GM18511 (cell line): Measurements from ENCODE around the gene GRM4.

ENCODE experiments used
- ATAC-seq: cut with Tn5 transposase; IDR thresholded peaks from one replicate; pipeline ENCODE4 v1.9.1; 2021; ENCODE audit warnings: mild to moderate bottlenecking, moderate library complexity; ENCODE audit not compliant: unreplicated experiment

Gene GRM4

DNA sequence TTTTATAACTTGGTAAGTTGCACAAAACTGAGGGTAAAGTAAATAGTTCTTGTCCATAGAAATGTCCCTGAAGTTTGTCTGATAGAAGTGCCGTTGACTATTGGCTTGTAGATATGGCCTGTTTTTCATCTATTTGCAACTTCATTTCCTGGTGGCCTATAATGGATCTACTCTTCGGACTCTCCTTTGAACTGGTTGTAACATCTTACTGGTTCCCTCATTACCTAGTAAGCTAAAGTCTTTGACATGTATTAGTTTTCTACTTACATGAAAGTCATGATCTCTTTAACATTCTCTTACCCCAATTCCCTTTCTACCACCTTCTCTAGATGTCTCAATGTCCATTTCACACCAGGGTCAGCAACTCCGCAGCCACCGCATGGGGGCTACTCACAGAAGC is 146.3 kb downstream of the GRM4 start:
- no peak for ATAC-seq

DNA sequence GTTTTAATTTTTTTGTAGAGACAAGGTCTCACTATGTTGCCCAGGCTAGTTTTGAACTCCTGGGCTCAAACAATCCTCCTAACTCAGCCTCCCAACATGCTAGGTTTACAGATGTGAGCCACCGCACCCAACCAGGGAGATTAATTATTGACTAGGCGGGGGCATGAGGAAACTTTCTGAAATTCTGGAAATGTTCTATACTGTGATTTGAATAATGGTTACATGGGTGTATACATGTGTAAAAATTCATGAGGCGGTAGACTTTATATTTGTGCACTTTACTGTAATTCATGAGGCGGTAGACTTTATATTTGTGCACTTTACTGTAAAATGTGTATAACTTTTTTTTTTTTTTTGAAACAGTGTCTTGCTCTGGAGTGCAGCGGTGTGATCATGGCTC is 147.2 kb downstream of the GRM4 start:
- no peak for ATAC-seq

DNA sequence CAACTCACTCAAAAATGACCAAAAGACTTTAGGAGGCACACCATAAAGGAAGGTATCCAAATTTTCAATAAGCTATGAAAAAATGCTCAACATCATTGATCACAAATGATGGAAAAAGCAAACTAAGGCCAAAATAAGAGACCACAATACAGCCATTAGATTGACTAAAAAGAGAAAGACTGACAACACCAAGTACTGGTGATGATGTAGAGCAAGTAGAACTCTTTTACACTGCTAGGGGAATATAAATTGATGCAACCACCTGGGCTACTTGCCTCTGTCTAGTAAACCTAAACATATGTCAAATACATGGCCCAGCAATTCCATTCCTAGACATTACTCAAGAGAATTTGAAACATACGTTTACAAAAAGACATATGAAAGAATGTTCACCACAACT is 148.6 kb downstream of the GRM4 start:
- no peak for ATAC-seq

DNA sequence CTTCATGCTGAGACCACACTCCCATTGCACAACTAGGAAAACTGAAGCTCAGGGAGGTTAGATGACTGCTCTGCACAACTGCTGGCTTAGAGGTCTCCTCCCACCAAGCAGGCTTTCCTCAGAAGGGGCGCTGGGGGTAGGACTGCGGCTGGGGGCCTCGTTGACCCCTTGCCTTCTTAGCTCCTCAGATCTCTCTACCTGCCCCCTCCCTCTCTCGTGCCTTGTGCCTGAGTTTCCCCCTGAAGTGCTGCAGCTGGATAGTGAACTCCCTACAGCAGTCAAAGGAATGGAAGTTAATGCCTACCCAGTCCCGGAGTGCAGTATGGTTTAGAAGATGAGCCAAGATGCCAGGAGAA is 149.8 kb downstream of the GRM4 start:
- no peak for ATAC-seq

DNA sequence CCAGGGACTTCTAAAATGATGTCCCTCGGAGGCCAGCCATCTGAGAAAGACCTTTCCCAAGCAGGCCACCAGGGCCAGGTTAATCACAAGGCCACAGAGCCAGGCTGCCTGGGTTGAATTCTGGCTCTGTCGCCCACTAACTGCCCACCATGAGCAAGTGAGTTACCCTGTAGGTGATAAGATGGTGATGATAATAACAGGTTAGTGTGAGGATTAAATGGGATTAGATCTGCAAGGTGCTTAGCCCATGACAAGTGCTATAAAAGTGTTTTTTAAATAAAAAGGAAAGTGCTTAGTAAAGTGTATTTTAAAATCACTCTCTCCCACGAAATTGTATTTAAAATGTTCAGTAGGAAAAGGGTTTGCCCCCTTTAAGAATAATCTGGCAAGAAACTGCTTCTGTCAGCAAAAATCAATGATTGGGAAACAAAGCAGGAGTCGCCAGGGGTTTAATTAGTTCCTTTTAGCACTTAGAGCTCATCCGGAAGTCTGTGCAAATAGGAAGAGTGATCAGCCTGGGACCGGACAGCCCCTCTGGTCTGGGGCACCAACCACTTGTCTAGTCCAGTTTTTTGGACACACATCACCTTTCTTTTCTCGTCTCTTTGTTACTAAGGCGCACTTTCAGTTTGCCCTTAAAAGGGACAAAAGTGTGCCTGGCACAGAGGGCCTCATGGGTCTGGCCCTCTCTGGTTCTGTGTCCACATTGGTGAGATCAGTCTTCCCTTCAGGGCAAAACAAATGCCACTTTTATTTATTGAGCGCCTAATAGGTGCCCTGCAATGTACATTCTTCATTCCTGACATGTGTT is 150.4 kb downstream of the GRM4 start:
- ATAC-seq, result no peak

DNA sequence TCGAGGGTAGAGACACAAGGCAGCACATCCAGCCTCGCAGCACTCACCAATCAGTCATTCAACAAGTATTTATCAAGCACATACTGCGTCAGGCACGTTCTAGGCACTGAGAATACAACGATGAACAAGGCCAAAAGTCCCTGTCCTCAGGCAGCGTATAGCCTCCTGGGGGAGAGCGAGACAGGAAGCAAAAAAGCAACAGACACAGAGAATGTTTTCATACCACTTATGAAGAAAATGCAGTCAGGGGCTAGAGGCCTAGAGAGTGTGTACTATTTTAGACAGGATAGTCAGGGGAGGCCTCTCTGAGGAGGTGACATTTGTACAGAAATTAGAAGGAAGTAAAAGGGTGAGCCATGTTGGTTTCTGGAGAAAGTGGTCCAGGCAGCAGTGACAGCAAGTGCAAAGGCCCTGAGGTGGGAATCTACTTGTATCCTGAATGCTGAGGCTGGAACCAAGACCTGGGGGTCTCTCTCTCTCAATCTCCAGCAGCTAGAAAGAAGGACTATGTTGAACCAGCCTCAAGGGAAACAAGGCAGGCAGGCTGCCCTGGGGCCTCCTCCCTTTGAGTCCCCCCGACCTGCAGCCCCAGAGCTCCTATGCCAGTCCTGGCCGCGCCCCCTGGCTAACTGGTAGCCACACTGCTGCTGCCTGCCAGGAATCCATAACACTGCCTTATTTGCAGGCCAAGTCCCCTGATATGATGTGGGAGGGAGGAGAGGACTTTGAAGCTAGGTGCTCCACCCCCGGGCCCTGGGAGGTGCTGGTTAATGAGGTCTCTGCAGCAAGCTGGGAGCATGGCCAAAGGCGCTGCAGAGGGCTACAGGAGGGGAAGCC is 151.2 kb downstream of the GRM4 start:
- ATAC-seq, result no peak

DNA sequence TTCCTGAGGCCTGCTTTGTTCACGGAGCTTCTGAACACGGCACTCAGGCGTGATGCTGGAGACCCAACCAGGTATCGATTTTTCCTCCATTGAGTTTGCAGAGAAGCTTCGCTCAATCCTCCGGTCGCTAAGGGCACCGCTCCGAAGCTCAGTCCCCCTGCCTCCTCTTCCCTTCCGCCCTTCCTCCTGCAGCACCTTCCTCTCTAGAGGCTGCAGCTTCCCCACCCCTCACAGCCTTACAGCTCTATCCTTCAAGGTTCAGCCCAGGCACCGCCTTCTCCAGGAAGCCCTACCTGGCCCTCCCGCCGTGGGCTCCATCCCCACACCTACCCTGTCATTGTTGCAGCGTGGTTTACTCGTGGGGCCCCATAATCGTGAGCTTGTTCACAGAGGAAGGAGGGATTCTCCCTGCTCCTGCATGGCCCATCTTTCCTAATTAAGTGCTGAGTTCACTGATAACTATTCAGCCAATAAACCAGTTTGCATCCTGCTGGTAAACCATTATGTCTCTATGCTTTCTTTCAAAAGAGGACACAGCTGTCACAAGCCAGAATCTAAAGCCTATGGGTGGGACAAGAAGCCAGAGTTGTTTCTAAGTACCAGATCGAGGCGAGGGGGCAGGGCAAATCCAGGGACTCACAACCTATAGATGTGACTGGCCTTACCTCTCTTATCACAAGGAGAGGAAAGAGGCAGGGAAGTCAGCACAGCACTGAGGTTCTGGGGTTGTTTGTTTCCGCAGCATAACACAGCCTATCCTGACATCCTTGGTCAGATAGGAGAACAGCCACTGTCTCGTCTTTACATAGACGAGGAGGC is 152.0 kb downstream of the GRM4 start:
- no peak for ATAC-seq

DNA sequence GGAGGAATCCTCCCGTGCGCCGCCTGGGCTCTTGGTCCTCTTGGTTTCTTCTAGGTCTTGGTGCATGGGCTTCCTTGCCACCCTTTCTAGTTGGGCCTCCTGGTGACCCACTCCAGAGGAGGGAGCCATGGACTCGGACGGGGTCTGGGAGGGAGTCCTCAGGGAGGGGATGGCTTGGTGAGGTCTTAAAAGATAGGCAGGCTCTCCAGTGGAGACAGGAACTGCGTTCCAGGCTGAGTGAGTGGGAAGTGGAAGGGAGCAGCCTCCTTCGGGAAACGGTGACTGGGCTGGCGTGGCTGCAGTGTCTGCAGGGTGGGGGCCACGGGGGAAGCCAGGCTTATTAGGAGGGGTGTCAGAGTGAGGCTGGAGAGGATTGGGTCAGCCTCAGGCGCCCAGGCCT is 152.8 kb downstream of the GRM4 start:
- ATAC-seq, result no peak

DNA sequence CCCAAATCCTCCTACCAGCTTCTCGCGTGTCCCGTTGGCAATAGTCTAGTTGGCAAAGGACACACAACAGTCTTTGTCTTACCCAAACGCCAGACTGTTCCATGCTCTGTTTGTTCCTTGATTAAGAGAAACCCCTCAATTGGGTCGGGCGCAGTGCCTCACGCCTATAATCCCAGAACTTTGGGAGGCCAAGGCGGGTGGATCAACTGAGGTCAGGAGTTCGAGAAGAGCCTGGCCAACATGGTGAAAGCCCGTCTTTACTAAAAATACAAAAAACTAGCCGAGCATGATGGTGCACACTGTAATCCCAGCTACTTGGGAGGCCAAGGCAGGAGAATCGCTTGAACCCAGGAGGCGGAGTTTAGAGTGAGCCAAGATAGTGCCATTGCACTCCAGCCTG is 153.7 kb downstream of the GRM4 start:
- no peak for ATAC-seq

DNA sequence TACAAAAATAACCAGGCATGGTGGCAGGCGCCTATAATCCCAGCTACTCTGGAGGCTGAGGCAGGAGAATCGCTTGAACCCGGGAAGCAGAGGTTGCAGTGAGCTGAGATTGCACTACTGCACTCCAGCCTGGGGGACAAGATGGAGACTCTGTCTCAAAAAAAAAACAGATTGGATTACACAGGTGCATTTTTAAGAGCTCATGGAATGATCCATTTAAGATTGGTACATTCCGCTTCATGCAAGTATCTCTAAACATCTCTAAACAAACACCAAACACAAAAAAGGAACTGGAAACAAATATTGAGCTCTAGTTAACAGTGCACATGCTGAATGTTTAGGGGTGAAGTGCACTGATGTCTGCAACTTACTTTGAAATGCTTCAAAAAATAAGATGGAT is 154.3 kb downstream of the GRM4 start:
- ATAC-seq, result no peak

DNA sequence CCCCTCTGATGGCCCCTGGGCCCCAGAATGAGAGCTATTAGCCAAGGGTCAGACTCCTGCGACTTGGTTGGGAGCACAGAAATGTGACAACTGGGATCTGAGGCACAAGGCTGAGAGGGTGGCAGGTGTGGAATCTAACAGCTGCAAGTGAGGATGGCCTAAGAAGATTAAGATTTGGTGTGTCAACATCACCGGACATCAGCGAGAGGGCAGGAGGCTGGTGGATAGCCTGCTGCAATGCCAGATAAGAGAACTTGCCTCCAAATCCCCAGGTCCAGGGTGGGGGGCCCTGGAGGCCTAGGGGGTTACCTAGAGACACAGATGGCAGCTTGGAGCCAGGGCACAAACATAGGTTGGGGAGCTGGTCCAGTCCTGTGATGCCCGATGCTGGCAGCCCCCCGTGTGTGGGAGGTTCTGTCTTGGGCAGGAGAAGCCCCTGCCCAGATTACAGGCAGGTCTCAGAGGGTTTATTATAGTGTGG is 155.8 kb downstream of the GRM4 start:
- ATAC-seq, result no peak

DNA sequence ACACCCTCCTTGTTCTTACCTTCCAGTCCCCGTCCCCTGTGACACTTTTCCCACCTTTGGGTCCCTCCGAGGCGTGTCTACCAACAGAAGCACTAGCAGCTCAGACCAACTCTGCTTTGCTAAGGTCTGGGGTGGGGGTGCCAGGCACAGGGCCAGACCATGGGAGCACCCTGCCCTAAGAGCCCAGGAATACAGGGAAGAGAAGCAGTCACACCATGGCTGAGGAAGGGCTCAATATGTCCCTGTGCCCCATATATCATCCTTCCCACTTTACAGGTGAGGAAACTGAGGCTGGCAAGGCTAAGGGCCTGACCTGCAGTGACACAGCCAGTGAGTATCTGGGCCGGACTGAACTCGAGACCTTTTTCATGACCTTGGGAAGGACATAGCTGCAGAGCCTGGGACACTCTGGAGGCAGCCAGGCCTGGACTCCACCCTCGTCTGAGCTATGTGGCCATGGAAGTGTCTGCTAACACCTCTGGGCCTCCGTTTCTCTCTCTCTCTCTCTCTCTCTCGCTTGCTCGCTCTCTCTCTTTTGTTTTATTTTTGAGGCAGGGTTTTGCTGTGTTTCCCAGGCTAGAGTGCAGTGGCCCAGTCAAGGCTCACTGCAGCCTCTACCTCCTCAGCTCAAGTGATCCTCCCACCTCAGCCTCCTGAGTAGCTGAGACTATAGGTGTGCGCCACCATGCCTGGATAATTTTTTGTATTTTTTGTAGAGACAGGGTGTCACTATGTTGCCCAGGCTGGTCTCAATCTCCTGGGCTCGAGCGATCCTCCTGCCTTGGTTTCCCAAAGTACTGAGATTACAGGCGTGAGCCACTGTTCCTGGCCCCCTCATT is 156.7 kb downstream of the GRM4 start:
- no peak for ATAC-seq

DNA sequence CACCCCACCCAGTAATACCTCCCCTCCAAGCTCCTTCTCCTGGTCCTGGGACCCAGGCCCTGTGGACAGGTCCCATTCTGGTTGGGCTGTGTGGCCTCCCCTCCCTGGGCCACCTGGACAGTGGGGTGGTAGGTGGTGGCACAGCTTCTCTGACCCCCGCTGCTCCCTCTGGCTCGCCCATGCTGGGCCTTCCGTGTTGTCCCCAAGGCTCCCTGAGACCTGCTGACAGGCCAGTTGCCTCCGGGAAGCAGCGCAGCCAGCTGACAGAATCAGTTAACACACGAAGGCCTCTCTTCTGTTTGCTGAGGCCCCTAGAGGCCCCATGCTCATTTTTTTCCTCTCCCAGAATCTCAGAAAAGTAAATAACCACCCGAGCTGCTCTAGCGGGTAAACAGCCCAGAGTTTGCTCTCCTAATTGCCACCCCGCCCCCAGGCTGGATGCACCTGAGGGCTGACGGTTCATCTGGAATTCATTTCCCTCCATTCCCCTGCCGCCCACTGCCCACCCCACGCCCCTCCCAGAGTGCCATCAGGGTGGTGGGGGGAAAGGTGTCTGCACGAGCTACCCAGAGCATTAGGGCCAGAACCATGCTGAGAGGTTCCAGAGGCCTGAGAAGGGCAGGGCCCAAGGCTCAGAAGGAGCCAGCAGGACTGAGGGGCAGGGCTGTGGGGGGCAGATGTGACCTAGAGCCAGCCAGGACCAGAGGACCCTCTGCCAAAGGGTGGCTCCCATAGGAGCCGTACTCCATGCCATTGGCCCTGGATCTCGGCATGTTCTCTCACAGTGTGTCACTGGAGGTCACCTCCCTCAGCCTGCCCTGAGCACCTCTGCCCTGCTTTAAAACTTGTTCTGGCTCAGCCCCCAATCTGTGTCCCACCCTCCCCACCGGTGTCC is 157.5 kb downstream of the GRM4 start:
- ATAC-seq, result no peak

DNA sequence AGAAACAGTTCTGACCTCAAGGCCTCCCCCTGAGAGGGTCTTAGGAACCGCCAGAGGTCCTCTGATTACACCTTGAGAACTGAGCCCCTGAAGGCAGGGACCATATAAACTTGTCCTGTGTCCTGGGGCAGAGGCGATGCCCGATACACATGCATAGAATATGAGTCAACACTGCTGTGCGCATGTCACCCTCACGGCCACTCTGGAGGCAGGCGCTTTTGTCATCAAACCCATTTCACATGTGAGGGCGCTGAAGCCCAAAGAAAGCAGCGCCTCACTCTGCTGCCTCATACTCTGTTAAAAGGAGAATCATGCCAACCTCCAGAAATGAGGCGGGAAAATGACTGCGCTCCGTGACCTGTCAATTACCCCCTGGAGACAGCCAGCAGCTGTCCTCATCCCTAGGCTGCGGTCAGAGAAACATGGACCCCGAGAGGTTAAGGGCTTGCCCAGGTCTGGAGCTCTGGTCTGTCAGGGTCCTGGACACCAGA is 158.3 kb downstream of the GRM4 start:
- no peak for ATAC-seq

- no peak for ATAC-seq
These were observed 159.9 kb downstream of the GRM4 start for GRCh38 chr6:33985947-33986346.

GRCh38 chr6:33985313-33985751 is 160.6 kb downstream of the GRM4 start:
- no peak for ATAC-seq

DNA sequence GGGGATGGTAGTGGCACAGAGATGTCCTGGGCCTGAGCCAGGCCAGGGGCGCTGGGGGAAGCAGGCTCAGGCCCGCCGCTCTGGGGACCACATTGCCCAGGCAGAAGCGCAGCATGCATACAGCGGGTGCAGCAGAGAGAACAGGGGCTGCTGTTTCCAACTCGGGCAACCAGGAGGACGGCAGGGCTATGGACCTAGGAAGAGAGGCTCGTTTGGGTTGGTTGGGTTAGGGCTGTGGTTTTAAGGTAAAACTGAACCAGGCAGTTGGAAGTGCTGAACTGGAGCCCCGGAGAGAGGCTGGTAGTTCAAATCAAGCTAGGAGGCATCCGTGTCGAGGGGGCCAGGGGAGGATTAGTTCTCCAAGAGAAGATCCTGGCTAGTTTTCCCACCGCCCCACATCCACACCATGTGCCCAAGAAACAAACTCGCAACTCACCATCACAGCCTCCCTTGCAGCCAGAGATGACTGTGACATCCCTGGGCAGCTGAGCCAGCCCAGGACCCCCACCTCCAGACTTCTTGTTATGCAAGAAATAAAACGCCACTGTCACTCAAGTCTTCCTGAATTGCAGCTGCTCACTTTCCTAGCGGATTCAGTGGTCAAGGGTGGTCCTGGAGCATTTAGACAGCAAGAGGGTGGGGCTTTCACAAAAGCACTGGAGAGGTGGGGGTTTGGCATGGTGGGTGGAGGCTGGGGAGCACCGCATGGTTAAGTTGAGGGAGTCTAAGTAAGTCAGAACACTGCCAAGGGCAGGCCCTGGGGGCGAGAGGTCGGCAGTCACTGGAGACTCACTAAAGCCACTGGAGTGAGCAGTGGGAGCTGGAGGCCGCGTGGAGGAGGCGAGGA is 161.2 kb downstream of the GRM4 start:
- ATAC-seq, result no peak

DNA sequence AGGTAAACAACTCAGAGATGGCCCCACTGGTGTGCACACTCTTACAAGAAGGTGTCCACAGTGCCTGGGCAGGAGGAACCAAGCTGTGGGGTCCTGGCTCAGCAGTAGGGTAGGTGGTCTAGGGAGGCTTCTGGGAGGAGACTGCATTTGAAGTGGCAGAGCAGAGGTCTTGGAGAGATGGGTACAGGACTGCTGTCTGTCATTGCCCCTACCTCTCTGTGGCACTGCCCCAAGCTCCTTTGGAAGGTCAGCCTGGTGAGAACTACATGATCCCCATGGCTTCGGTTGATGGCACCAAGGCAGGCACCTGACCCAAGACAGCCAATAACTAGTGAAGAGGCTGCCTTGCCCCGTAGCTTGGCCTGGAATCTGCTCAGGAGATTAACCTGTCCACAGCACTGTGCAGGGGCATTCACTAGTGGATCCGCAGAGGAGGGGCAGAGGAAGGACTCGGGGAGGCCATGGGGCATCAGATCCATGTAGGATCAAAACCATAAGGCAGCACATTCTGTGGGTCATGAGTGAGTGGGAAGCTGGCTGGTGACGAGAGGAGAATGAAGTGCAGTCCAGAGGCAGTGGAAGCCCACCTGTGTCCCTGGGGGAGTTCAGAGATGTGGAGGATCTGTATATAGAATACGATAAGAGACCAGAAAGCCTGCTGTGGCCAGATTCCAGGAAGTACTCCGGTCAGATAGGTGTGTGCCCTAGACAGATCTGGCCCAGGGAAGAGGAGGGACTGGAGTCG is 162.0 kb downstream of the GRM4 start:
- ATAC-seq, result no peak
